Keratinocyte (primary cell): ENCODE results near the gene PHLPP1.

Experiments used
- EZH2 ChIP-seq: IDR thresholded peaks from one replicate; pipeline ENCODE4 v1.6.1; 2012; ENCODE audit warnings: inconsistent platforms, mild to moderate bottlenecking, low read length, moderate library complexity
- TF ChIP-seq, protein P1 (sequence below), 3 experiments: IDR thresholded peaks in 1 of 3; conservative IDR thresholded peaks in 1 of 3; optimal IDR thresholded peaks in 1 of 3; 2 replicates in 2 of 3; 3 replicates in 1 of 3; pipeline versions ENCODE3 to v1.5.1; 2011; ENCODE audit warnings: low read length in 3 of 3, mild to moderate bottlenecking in 3 of 3, moderate library complexity in 2 of 3, control low read depth in 1 of 3, inconsistent platforms in 1 of 3; ENCODE audit not compliant: insufficient read depth in 2 of 3; ENCODE audit errors: extremely low read depth in 1 of 3

DNA sequence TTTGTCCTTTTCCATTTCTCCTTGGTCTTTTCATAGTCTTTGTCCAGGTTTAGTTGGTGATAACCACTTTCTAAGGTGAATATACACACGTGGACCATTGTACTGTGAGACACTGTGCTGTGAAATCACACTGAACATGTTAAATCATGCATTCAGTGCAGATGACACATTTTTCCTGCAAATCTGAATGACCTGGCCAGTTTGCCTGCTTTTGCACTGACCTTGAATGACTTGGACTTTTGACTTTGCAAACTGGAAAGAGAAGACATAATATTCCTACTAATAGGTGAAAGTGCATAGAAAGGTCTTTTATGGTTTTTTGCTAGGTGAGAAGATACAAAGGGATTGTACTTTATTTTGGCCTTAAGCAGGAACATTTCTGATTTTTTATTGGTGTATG lies 21.7 kb upstream of the PHLPP1 start:
- TF ChIP-seq, protein P1, sequence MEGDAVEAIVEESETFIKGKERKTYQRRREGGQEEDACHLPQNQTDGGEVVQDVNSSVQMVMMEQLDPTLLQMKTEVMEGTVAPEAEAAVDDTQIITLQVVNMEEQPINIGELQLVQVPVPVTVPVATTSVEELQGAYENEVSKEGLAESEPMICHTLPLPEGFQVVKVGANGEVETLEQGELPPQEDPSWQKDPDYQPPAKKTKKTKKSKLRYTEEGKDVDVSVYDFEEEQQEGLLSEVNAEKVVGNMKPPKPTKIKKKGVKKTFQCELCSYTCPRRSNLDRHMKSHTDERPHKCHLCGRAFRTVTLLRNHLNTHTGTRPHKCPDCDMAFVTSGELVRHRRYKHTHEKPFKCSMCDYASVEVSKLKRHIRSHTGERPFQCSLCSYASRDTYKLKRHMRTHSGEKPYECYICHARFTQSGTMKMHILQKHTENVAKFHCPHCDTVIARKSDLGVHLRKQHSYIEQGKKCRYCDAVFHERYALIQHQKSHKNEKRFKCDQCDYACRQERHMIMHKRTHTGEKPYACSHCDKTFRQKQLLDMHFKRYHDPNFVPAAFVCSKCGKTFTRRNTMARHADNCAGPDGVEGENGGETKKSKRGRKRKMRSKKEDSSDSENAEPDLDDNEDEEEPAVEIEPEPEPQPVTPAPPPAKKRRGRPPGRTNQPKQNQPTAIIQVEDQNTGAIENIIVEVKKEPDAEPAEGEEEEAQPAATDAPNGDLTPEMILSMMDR (optimal IDR thresholded peaks at IDR 0.05 in 1 of 3, IDR thresholded peaks at IDR 0.05 in 1 of 3, conservative IDR thresholded peaks at IDR 0.05 in 1 of 3; ENCODE audit: extremely low read depth in 1 of 3, insufficient read depth in 2 of 3, low read length in 3 of 3) = no peak
- TF ChIP-seq EZH2 = no peak
